RWPE1 (cell line): ENCODE measurements around the gene USP6NL.

ENCODE experiments used
- CTCF ChIA-PET: fragments of 350-600 bp; sonication (Branson Sonifier 250); formaldehyde crosslinking; extraction: SDS; loops from one replicate; lab custom pipeline; 2021; lab: Yijun Ruan, JAX
- POLR2A ChIA-PET: fragments of 400-600 bp; formaldehyde crosslinking; extraction: SDS; loops from one replicate; lab custom pipeline; 2020; ENCODE audit warnings: antibody characterized with exemption; ENCODE audit not compliant: low non-redundant PET; lab: Yijun Ruan, JAX
- DNase-seq: peaks from one replicate; pipeline ENCODE4 v3.0.0; 2012; ENCODE audit warnings: low spot score
- H3K27ac ChIP-seq: fragments of 450-650 bp; 2 replicates; pipeline ENCODE4 v1.5.1; 2017
- CTCF ChIP-seq: fragments of 450-650 bp; conservative IDR thresholded peaks from 2 replicates; pipeline ENCODE4 v1.5.1; 2017; ENCODE audit warnings: low read depth, mild to moderate bottlenecking

The USP6NL gene

GRCh38 chr10:11529276-11529903 is 82.1 kb downstream of the USP6NL start:
- TF ChIP-seq CTCF: no peak
- POLR2A ChIA-PET: no interaction called here
- CTCF ChIA-PET: no interaction called here
- DNase-seq: no peak
- no peak overlapping the region for H3K27ac ChIP-seq

- no peak for TF ChIP-seq CTCF
- no peak overlapping the region for H3K27ac ChIP-seq
- no peak for DNase-seq
- ChIA-PET CTCF (no interaction called here), POLR2A (no interaction called here)
These were observed 83.2 kb downstream of the USP6NL start for GRCh38 chr10:11528286-11528685.

DNA sequence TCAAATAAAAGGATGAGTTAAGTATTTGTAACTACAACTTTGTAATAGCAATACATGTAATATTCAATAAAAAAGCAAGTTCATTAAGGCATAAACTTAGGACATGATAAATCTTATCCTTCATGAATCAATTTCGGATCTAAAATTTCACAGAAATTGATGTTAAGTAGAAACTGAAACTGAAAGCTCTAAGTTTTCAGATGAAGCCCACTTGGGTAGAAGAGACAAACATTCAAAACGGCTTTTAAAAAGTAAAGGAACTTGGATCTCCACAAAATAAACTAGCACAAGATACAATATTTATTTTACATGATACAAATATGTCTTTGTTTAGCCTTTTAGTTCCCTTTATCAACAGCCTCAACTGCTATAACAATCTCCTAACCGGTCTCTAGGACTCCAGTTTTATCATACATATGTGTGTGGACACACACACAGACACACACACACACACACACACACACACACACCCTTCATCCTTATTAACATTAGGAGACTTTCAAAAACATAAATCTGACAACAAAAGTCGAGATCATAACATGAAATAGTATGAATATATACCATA is 83.7 kb downstream of the USP6NL start:
- TF ChIP-seq CTCF: no peak
- no peak for DNase-seq
- ChIA-PET CTCF (interaction anchor here (0.6 kb wide), 1 partner anchor 54 kb away, joined by 3 read pairs; no protein-coding TSS in a partner anchor), POLR2A (no interaction called here)
- H3K27ac ChIP-seq: no peak overlapping the region

DNA sequence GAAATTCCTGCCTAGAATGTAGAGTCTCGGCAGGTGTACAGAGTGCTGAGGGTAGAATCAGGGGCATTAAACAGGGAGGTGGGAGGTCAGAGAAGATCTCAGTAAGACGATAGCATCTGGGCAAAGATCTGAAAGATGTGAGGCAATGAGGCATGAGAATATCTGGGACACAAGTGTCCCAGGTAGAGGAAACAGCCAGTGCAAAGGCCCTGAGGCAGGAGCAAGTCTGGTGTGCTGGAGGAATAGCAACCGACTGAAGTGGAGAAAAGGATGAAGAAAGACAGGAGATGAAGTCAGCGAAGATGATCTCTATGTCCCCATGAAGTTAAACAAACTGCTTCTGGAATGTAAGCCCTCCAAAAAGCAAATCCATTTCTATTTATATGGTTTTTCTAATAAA is 84.4 kb downstream of the USP6NL start:
- no peak for TF ChIP-seq CTCF
- ChIA-PET POLR2A (no interaction called here), CTCF (interaction anchor here (0.6 kb wide), 1 partner anchor 54 kb away, joined by 3 read pairs; no protein-coding TSS in a partner anchor)
- no peak for DNase-seq
- no peak overlapping the region for H3K27ac ChIP-seq

DNA sequence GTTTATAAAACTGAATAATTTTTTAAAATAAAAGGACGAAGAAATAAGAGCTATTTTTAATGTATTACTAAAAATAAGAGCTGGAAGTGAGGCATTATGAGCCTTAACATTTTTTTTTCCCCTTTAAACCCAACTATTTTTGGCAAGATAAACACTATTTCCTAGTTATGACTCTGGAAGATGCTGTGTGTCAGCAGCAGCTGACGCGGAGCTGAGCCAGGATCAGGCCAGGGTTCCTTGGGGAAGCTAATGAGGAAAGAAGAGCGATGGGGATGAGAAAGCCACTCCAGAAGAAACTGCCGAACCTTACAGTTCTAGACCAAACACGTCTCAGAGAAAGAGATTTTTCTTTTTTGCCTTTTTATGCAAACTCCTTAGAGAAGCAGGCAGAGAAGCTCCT is 85.9 kb downstream of the USP6NL start:
- CTCF ChIA-PET: interaction anchor here (0.7 kb wide), 1 partner anchor 192 kb away, joined by 3 read pairs; no protein-coding TSS in a partner anchor
- TF ChIP-seq CTCF: no peak
- no peak for DNase-seq
- no peak overlapping the region for H3K27ac ChIP-seq
- POLR2A ChIA-PET: no interaction called here

GRCh38 chr10:11522821-11523245 is 88.6 kb downstream of the USP6NL start:
- no peak for DNase-seq
- CTCF ChIA-PET: no interaction called here
- H3K27ac ChIP-seq: no peak overlapping the region
- POLR2A ChIA-PET: no interaction called here
- no peak for TF ChIP-seq CTCF
